ENCODE data around the gene DCTN1. TPM values are rescaled to one million over a fixed set of nuclear protein-coding genes. Genes with fewer than 3 reads are reported as not detected.

Gene DCTN1
- total RNA-seq, 6 experiments from 2014 or later, result 222 to 286 (median 236) TPM

DNA sequence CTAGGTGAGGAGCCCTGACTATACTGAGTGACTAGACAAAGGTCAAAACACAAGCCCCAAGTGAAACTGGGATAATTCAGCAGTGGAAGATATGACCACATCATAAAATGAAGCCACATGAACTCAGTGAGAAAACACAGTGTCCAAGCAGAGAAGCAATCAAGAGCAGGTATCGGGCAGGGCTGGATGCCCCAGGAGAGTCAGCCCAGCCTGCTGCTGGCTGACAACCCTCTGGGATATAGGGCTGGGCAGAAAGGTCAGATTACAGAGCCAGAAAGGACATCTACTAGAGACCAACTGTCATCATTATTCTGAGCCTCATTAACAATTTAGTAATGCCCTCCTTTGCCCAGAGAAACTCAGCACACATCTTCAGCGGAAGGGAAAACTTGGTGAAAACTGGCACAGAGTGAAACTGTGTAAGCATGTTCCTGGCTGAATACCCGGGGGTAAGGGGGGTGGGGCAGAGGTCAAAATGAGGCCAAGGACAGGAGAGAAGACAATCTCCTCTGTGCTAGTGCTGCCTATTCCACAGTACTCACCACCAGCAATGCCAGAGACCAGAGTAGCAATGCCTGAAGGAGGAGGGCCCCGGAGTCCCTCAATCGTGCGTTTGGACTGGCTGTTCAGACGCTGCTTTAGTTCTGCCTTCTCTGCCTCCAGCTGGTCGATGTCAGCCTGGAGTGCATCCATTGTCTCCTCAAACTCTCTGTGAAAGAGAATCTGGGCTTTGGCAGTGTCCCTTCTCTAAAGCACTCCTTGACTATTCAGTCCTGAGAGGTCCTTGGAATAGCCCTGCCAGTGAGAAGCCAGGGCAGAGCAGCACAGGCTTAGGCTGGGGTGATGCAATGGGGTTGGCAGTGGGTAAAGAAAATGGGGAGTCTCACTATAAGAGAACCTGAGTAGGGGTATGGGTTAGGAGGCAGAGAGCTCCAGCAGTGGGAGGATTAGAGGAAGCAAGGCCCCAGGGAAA lies 15.3 kb downstream of the DCTN1 start:
- TF ChIP-seq, protein P1, sequence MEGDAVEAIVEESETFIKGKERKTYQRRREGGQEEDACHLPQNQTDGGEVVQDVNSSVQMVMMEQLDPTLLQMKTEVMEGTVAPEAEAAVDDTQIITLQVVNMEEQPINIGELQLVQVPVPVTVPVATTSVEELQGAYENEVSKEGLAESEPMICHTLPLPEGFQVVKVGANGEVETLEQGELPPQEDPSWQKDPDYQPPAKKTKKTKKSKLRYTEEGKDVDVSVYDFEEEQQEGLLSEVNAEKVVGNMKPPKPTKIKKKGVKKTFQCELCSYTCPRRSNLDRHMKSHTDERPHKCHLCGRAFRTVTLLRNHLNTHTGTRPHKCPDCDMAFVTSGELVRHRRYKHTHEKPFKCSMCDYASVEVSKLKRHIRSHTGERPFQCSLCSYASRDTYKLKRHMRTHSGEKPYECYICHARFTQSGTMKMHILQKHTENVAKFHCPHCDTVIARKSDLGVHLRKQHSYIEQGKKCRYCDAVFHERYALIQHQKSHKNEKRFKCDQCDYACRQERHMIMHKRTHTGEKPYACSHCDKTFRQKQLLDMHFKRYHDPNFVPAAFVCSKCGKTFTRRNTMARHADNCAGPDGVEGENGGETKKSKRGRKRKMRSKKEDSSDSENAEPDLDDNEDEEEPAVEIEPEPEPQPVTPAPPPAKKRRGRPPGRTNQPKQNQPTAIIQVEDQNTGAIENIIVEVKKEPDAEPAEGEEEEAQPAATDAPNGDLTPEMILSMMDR (IDR thresholded peaks at IDR 0.05), result no peak
- no peak for DNase-seq
- Mint-ChIP-seq H3K27ac (0 out of 2 replicates have a peak overlapping the region, but pooled peaks have one; percentile 16), H3K36me3 (ENCODE audit: low read depth) (peaks cover 41% of the 10 kb centered on the region), H3K9me3 (no peaks in the 10 kb centered on the region), H3K4me3 (no peak overlapping the region), H3K4me1 (ENCODE audit: low read depth) (no peaks in the 10 kb centered on the region), H3K27me3 (ENCODE audit: insufficient read depth) (peaks cover 1% of the 10 kb centered on the region)

DNA sequence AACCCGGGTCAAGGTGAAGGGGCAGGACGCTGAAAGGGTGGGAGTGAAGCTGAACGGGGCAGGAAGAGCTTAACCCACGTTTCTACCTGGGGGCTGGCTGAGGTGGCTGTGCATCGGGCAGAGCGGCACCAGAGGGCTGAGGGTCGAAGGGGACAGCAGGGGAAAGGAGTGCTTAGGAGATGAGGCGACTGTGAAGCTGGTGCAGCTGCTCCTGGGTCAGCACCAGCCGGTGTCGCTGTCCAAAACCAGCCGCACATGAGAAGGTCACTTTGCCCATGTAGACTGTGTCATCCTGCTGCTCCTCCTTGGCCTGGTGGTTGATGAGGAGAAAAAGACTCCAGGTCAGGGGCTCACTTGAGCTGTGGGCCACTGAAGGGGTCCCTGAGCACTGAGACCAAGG lies 18.8 kb downstream of the DCTN1 start:
- H3K4me3 Mint-ChIP-seq, result no peak overlapping the region
- peaks cover 32% of the 10 kb centered on the region for H3K36me3 Mint-ChIP-seq (ENCODE audit: low read depth)
- no peak for DNase-seq

DNA sequence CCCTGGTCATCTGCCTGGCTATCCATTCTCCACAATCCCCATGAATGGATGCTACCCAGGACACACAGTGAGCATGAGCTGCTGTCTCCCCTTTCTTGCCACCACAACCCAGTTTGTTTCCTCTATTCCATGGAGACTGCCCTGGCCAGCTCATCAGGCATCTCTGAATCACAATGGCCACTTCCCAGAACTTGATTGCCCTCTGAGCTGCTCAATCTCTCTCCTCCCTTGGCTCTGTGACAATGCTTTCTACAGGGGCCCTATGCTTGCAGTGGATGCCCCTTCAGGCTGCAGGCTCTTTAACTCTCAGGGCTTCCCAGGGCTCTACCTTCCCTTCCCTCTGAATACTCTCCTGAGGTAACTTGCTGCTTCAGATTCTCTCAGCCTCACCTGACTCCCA lies 22.5 kb downstream of the DCTN1 start:
- H3K4me1 Mint-ChIP-seq (ENCODE audit: low read depth), result no peaks in the 10 kb centered on the region
- H3K4me3 Mint-ChIP-seq, result no peak overlapping the region
- TF ChIP-seq, protein P1 (IDR thresholded peaks at IDR 0.05), result no peak
- peak overlapping the region; percentile 73 for H3K27ac Mint-ChIP-seq
- no peak for DNase-seq
- H3K36me3 Mint-ChIP-seq (ENCODE audit: low read depth), result peaks cover 26% of the 10 kb centered on the region
- H3K9me3 Mint-ChIP-seq, result no peaks in the 10 kb centered on the region
- no peaks in the 10 kb centered on the region; the same call in 1 of the 2 replicates for H3K27me3 Mint-ChIP-seq (ENCODE audit: insufficient read depth)

More for the DNA sequence above, 18.8 kb downstream of the DCTN1 start:
- Mint-ChIP-seq H3K4me1 (ENCODE audit: low read depth) (no peaks in the 10 kb centered on the region), H3K9me3 (no peaks in the 10 kb centered on the region), H3K27ac (no peak overlapping the region), H3K27me3 (ENCODE audit: insufficient read depth) (peaks cover 1% of the 10 kb centered on the region)
- TF ChIP-seq, protein P1 (IDR thresholded peaks at IDR 0.05), result no peak

DNA sequence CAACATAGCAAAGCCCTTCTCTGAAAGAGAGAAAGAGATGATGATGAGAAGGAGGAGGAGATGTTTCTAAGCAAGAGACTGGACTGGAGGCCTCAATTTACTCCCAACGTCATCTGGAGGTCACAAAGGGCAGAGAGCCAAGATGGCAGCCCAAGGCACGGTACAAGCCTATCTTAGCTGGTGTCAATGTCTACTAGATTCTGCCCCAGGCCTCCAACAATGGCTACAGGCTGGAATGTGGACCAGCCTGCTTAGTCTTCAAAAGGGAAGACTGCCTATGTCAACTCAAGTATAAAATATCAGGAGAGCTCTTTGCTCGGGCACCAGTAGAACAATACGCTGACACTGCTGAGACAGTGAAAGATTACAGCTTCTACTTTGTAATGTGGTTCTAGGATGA lies 30.2 kb downstream of the DCTN1 start:
- H3K9me3 Mint-ChIP-seq, result no peaks in the 10 kb centered on the region
- TF ChIP-seq, protein P1 (IDR thresholded peaks at IDR 0.05), result no peak
- no peak for DNase-seq
- H3K27me3 Mint-ChIP-seq (ENCODE audit: insufficient read depth), result peaks cover 6% of the 10 kb centered on the region
- H3K36me3 Mint-ChIP-seq (ENCODE audit: low read depth), result no peaks in the 10 kb centered on the region
- no peak overlapping the region for H3K27ac Mint-ChIP-seq
- no peak overlapping the region for H3K4me3 Mint-ChIP-seq
- no peaks in the 10 kb centered on the region for H3K4me1 Mint-ChIP-seq (ENCODE audit: low read depth)

DNA sequence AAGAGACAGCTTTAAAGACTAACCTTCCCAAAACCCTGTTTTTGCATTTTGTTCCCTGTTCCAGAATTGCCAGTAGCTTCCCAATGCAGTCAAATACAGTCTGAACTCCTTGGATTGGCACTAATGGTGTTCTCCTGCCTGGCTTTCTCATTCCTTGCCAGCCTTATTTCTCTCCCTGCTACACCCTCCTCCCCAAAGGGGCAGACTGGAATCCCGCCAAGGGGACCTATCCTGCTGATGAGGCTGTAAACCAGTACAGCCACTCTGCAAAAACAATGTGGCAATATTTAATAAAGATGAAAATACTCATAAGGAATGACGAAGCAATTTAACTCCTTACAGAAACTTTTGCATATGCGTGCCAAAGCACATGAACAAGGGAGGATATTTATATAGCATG lies 32.4 kb downstream of the DCTN1 start:
- no peaks in the 10 kb centered on the region for H3K36me3 Mint-ChIP-seq (ENCODE audit: low read depth)
- DNase-seq, result no peak
- no peaks in the 10 kb centered on the region for H3K9me3 Mint-ChIP-seq
- TF ChIP-seq, protein P1 (IDR thresholded peaks at IDR 0.05), result no peak
- no peak overlapping the region for H3K27ac Mint-ChIP-seq
- peaks cover 13% of the 10 kb centered on the region for H3K27me3 Mint-ChIP-seq (ENCODE audit: insufficient read depth)
- no peak overlapping the region for H3K4me3 Mint-ChIP-seq
- no peaks in the 10 kb centered on the region for H3K4me1 Mint-ChIP-seq (ENCODE audit: low read depth)

All from HFFc6 (cell line).